NCI-H2171 (cell line): ENCODE data around the gene C2CD4C.
"Not testable (repeated sequence)": the region's sequence is repeated elsewhere in the genome, so short reads cannot be mapped to it uniquely, and the experiment has no call there.

Source experiments
- DNase-seq: peaks from one replicate; lab custom pipeline; 2025; lab: John Stamatoyannopoulos, UW

The C2CD4C gene

DNA sequence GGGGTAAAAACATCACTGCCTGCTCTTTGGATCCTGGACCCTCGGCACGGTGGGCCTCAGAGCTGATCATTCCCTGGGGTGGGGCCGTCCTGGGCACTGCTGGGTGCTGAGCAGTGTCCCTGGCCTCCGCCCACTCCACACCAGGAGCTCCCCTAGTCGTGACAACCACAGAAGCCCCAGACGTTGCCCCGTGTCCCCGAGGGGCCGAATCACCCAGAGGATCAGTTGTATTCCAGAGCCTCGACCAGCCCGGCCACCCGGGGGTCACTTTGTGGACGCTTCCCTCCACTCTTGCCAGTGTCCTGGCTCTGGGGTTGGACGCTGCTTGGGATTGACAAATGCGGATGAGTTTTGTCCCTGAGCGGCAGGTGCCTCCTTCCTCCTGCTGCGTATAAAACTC, 10.2 kb downstream of the C2CD4C start:
- no peak for DNase-seq

DNA sequence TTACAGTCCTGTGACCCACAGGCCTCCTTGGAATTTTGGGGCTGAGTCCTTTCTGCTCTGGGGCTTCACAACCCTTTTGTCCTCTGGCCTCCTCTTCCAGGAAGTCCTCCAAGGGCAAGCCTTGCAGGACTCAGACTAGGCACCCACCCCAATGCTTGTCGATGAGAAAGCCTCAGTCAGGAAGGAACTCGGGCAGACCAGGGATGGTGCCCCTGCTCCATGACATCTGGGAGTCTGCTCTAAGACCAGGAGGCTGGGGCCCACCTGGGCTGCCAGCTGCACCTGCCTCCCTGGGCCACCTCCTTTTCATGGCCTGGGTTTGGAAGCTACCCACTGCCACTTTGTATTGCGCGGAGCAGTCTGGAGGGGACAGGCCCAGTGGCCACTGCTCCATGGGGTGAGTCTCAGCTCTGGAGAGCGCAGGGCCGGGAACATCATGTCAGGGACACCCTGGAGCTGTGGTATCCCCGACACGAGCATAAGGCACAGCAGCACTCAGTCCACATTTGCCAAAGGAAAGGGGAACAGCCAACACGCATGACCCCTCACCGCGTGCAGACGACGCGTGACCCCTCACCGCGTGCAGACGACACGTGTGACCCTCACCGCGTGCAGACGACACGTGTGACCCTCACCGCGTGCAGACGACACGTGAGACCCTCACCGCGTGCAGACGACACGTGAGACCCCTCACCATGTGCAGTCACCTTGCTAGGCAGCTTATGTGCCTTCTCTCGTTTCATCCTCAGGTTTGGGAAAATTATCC, 10.8 kb downstream of the C2CD4C start:
- DNase-seq: no peak

DNA sequence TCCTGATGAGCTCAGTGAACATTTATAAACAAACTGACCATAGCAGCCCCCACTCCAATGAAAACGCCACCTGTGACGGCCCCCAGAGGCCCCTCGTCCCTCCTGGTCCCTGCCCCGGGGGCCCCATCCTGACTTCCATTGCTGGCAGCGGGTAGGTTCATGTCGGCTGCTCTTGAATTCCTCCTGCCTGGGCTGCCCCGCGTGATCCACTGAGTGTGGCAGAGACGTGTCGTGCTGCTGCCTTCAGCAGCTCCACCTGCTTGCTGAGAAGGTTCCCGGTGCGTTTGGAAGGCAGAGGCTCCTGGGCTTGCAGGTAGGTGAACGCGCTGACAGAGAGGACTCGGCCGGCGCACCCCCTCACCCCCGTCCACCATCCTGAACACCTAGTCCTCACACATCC, 11.6 kb downstream of the C2CD4C start:
- no peak for DNase-seq

DNA sequence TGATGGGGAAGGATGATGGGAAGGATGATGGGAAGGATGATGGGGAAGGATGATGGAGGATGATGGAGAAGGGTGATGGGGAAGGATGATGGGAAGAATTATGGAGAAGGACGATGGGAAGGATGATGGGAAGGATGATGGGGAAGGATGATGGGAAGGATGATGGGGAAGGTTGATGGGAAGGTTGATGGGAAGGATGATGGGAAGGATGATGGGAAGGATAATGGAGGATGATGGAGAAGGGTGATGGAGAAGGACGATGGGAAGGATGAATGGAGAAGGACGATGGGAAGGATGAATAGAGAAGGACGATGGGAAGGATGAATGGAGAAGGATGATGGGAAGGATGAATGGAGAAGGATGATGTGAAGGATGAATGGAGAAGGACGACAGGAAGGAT, 13.5 kb downstream of the C2CD4C start:
- no peak for DNase-seq

DNA sequence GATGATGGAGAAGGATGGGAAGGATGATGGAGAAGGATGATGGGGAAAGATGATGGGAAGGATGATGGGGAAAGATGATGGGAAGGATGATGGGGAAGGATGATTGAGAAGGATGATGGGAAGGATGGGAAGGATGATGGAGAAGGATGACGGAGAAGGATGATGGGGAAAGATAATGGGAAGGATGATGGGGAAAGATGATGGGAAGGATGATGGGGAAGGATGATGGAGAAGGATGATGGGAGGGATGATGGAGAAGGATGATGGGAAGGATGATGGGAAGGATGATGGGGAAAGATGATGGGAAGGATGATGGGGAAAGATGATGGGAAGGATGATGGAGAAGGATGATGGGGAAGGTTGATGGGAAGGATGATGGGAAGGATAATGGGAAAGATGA, 14.1 kb downstream of the C2CD4C start:
- DNase-seq: not testable (repeated sequence)

DNA sequence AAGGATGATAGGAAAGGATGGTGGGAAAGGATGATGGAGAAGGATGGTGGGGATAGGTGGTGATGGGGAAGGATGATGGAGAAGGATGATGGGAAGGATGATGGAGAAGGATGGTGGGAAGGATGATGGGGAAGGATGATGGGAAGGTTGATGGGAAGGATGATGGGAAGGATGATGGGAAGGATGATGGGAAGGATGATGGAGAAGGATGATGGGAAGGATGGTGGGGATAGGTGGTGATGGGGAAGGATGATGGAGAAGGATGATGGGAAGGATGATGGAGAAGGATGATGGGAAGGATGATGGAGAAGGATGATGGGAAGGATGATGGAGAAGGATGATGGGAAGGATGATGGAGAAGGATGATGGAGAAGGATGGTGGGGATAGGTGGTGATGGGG, 15.4 kb downstream of the C2CD4C start:
- not testable (repeated sequence) for DNase-seq

- no peak for DNase-seq
These were observed 16.5 kb downstream of the C2CD4C start for GRCh38 chr19:392375-392970.

DNA sequence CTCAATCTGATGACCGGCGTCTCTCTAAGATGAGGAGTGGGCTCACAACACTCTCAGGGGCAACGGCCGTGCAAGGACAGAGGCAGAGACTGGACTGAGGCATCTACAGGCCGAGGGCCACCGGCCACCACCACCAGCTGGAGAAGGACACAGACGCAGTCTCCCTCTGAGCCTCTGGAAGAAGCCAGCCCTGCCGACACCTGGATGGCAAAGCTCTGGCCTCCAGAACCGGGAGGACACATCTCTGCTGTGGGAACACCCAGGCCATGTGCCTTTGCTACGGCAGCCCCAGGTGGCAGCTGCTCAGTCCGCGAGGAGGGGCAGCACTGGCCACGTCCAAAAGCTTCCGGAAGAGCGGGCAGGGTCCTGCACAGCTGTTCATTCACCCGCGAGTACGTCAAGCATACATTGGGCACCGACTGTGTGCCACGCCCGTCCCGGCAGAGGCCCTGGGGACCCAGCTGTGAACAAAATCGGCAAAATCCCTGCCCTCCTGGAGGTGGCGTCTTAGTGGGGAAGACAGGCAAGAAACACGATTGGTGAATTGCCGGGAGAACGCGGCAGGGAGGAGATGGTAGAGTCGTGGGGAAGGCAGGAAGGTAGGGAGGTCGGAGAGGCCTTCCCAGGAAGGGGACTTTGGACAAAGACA, 17.1 kb downstream of the C2CD4C start:
- DNase-seq: no peak

- no peak for DNase-seq
These were observed 17.8 kb downstream of the C2CD4C start for GRCh38 chr19:391207-391557.

- DNase-seq: no peak
These were observed 18.4 kb downstream of the C2CD4C start for GRCh38 chr19:390386-391206.

DNA sequence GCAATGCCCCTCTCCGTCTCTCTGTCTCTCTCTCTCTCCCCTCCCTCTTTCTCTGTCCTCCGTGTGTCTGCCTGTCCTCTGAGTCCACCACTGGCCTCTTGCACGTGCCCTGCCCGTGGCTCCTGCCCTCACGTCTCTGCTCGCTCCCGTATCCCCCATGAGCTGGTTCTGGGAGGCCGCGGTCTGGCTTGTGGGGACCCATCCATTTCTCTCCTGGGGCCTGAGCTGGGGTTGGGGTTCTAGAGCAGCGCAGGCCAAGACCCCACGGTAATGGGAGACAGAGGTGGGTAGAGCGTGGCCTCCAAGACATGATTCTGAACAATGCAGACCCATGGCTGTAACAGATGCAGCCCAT, 19.0 kb downstream of the C2CD4C start:
- DNase-seq: no peak

- no peak for DNase-seq
These were observed 19.6 kb downstream of the C2CD4C start for GRCh38 chr19:389255-389934.

- DNase-seq: no peak
These were observed 20.3 kb downstream of the C2CD4C start for GRCh38 chr19:388691-389090.

- no peak for DNase-seq
These were observed 21.2 kb downstream of the C2CD4C start for GRCh38 chr19:387777-388176.

GRCh38 chr19:386632-387301, 22.2 kb downstream of the C2CD4C start:
- not testable (repeated sequence) for DNase-seq

GRCh38 chr19:386189-386588, 22.8 kb downstream of the C2CD4C start:
- not testable (repeated sequence) for DNase-seq

GRCh38 chr19:384799-385169, 24.2 kb downstream of the C2CD4C start:
- DNase-seq: no peak

DNA sequence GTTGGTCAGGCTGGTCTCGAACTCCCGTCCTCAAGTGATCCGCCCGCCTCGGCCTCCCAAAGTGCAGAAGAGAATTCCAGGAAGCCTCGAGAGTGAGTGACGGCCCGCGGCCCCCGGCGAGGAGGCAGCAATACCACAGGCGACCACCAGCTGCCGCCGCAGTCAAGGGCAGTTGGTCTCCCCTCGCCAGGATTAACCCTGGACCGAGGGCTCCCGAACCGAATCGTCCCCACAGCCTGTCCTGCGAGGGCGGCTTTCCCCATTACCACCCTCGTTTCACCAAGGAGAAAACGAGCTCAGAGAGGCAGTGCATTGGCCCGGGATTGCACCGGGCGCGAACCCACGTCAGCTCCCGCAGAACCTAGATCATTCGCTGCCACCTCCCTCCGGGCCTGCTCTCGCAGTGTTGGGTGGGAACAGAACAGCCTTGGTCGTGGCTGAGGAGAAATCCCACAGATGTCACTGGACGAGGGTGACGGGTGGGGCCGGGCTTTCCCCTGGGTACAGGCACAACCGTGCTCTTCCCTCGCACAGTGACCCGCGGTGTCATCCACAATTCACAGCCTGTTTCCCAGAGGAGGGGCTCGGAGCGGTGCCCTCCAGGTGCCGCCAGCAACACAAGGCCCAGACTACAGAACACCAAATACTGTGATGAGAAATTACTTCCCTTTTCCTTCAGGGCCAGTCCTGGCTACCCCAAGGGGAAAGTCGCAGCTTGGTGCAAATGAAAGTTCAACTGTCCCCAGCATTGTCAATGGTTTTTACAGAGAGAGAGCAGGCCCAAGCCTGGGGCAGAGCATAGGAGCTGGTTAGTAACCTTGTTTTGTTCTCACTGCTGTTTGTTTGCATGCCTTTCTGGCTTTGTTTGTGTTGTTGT, 24.8 kb downstream of the C2CD4C start:
- DNase-seq: no peak

DNA sequence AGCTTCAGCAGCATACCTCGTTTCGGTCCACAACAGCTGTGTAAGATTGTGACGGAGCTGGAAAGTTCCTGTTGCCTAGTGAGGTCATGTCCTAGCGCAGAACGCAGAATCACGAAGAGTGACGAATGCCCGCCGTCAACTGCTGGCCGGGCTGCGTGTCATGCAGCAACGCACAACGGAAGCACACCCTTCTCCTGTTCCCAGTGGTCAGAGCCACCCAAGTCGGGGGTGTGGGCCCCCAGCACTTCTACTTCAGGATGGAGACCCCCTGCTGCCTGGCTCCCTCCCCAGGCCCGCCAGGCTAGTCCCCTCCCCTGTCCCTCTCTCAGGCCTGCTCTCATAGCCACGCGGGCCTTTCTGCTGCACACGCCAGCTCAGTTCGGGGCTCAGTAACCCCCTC, 25.9 kb downstream of the C2CD4C start:
- no peak for DNase-seq

DNA sequence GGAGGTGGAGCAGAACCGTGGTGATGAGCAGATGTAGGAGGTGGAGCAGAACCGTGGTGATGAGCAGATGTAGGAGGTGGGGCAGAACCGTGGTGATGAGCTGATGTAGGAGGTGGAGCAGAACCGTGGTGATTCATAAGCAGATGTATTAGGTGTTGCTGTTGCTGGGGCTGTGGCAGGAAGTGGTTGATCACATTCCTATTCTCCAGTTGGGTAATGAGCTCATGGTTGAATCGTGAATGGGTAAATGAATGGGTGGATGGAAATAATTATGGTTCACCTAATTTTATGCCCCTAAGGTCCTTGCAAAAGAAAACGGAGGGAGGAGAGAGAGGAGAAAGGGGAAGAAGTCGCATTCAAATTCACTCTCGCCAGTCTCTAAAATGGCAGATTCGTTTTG, 26.4 kb downstream of the C2CD4C start:
- DNase-seq: not testable (repeated sequence)

DNA sequence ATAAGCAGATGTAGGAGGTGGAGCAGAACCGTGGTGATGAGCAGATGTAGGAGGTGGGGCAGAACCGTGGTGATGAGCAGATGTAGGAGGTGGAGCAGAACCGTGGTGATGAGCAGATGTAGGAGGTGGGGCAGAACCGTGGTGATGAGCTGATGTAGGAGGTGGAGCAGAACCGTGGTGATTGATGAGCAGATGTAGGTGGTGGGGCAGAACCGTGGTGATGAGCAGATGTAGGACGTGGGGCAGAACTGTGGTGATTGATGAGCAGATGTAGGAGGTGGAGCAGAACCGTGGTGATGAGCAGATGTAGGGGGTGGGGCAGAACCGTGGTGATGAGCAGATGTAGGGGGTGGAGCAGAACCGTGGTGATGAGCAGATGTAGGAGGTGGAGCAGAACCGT, 27.0 kb downstream of the C2CD4C start:
- not testable (repeated sequence) for DNase-seq
